Left ventricle myocardium inferior (tissue), 1 donor: ENCODE results near the gene UMODL1. TPM values are rescaled to one million over a fixed set of nuclear protein-coding genes. Genes with fewer than 3 reads are reported as not detected.

Experiments
- DNase-seq: peaks from one replicate; pipeline ENCODE4 v3.0.0-alpha.2; 2020
- H3K27ac ChIP-seq: fragments of 200-600 bp; replicated peaks from 2 replicates; pipeline ENCODE4 v1.8.0; 2021
- H3K27me3 ChIP-seq: fragments of 200-600 bp; 2 replicates; pipeline ENCODE4 v1.8.0; 2021; ENCODE audit warnings: low read depth
- H3K36me3 ChIP-seq: fragments of 200-600 bp; 2 replicates; pipeline ENCODE4 v1.8.0; 2021
- H3K4me1 ChIP-seq: fragments of 200-600 bp; 2 replicates; pipeline ENCODE4 v1.8.0; 2021
- H3K4me3 ChIP-seq: fragments of 200-600 bp; 2 replicates; pipeline ENCODE4 v1.8.0; 2021; ENCODE audit warnings: mild to moderate bottlenecking, moderate library complexity
- H3K9me3 ChIP-seq: fragments of 200-600 bp; replicated peaks from 2 replicates; pipeline ENCODE4 v1.8.0; 2021
- intact Hi-C: fragments of 100-400 bp; cut with micrococcal nuclease; formaldehyde crosslinking; loops from one replicate; pipeline ENCODE4 v1.11.0; 2022
- total RNA-seq: library from RNA; stranded (reverse); fragmentation: NEBNext Ultra II Directional; extraction: Animal tissue kit (Norgen Biotek cat#: 25700); gene quantifications from one replicate; pipeline ENCODE4 v1.2.1, GENCODE V29; 2021
- TF ChIP-seq, protein P1 (sequence below): fragments of 200-600 bp; IDR thresholded peaks from 2 replicates; pipeline ENCODE4 v1.8.0; 2021; ENCODE audit warnings: antibody characterized with exemption, mild to moderate bottlenecking, borderline replicate concordance
- donor health status: DM: no; HTN: yes; CAD: no; lungs with severe emphysema.

Gene UMODL1
- total RNA-seq, 1 donor from 2014 or later: 0.08 TPM

DNA sequence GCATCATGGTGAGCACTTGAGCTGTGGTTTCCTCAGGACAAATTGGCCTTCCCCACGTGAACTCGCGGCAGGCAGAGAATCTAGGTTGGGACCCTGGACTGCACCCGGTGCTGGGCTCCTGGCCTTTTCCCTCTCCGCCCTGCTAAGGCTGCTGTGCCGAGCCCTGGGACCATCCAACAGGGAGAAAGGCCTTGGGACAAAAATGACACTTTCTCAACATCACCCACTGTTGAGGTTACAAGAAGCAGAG is 9.2 kb upstream of the UMODL1 start:
- no peak for DNase-seq

DNA sequence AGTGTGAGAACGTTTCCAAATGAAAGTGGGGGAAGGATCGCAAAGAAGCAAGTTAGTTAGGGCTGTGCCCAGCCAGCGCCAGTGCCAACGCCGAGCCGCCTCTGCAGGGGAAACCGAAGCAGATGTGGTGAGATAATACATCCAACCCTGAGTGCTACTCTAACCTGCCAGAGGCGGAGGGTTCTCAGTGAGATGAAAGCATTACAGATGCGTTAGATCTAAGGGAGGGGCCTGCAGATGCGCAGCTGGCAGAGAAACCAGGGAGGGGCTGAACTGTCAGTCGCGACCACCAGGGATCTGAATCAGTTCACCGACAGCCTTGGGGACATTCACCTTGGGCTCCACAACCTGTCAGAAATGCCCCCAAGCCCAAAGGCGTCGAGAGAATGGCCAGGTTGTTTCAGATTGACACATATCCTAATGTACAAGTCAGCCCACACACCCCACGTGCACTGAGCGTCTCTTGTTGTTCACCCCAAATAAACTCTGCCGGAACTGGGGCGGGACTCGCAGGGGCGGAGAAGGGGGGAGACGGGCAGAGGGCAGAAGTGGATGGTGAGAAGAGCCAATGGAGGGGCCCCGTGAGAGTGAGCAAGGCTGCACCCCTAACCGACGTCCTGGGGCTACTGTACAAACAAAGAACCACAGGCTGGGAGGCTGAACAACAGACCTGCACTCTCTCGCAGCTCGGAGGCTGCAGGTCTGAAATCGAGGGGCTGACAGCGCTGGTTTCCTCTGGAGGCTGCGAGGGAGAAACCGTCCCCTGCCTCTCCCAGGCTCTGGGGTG is 8.7 kb upstream of the UMODL1 start:
- intact Hi-C loops: no loop called here
- no peak overlapping the region for H3K27ac ChIP-seq
- H3K27me3 ChIP-seq: peaks cover 92% of the 10 kb centered on the region
- no peaks in the 10 kb centered on the region for H3K9me3 ChIP-seq
- H3K4me1 ChIP-seq: peaks cover 3% of the 10 kb centered on the region
- H3K4me3 ChIP-seq: no peak overlapping the region
- no peak for DNase-seq
- H3K36me3 ChIP-seq: no peaks in the 10 kb centered on the region
- TF ChIP-seq, protein P1, sequence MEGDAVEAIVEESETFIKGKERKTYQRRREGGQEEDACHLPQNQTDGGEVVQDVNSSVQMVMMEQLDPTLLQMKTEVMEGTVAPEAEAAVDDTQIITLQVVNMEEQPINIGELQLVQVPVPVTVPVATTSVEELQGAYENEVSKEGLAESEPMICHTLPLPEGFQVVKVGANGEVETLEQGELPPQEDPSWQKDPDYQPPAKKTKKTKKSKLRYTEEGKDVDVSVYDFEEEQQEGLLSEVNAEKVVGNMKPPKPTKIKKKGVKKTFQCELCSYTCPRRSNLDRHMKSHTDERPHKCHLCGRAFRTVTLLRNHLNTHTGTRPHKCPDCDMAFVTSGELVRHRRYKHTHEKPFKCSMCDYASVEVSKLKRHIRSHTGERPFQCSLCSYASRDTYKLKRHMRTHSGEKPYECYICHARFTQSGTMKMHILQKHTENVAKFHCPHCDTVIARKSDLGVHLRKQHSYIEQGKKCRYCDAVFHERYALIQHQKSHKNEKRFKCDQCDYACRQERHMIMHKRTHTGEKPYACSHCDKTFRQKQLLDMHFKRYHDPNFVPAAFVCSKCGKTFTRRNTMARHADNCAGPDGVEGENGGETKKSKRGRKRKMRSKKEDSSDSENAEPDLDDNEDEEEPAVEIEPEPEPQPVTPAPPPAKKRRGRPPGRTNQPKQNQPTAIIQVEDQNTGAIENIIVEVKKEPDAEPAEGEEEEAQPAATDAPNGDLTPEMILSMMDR: no peak

More for the DNA sequence above, 9.2 kb upstream of the UMODL1 start:
- H3K9me3 ChIP-seq: no peaks in the 10 kb centered on the region
- peaks cover 89% of the 10 kb centered on the region for H3K27me3 ChIP-seq
- TF ChIP-seq, protein P1: no peak
- H3K27ac ChIP-seq: no peak overlapping the region
- H3K4me3 ChIP-seq: no peak overlapping the region
- H3K36me3 ChIP-seq: no peaks in the 10 kb centered on the region
- H3K4me1 ChIP-seq: peaks cover 9% of the 10 kb centered on the region
- intact Hi-C loops: no loop called here

DNA sequence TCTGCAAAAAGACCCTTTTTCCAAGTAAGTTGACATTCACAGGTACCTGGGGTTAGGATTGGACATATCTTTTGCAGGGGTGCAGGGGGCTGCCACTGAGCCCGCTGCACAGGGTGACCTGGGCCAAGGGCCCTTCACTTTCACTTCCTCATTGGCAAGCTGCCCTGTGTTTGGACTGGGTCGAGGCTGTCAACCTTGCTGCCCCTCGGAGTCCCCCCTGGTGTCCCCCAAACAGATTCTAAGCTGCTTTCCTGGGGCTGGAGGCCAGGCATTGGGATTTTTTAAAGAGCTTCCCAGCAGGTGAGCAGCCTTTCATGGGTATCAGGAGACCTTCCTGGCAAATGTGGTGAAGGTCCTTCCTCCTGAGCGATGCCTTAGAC is 7.9 kb upstream of the UMODL1 start:
- Histone ChIP-seq H3K27ac (no peak overlapping the region), H3K9me3 (no peaks in the 10 kb centered on the region), H3K36me3 (no peaks in the 10 kb centered on the region), H3K27me3 (peaks cover 99% of the 10 kb centered on the region), H3K4me1 (no peaks in the 10 kb centered on the region), H3K4me3 (no peak overlapping the region)
- TF ChIP-seq, protein P1: no peak
- intact Hi-C loops: no loop called here
- DNase-seq: no peak

DNA sequence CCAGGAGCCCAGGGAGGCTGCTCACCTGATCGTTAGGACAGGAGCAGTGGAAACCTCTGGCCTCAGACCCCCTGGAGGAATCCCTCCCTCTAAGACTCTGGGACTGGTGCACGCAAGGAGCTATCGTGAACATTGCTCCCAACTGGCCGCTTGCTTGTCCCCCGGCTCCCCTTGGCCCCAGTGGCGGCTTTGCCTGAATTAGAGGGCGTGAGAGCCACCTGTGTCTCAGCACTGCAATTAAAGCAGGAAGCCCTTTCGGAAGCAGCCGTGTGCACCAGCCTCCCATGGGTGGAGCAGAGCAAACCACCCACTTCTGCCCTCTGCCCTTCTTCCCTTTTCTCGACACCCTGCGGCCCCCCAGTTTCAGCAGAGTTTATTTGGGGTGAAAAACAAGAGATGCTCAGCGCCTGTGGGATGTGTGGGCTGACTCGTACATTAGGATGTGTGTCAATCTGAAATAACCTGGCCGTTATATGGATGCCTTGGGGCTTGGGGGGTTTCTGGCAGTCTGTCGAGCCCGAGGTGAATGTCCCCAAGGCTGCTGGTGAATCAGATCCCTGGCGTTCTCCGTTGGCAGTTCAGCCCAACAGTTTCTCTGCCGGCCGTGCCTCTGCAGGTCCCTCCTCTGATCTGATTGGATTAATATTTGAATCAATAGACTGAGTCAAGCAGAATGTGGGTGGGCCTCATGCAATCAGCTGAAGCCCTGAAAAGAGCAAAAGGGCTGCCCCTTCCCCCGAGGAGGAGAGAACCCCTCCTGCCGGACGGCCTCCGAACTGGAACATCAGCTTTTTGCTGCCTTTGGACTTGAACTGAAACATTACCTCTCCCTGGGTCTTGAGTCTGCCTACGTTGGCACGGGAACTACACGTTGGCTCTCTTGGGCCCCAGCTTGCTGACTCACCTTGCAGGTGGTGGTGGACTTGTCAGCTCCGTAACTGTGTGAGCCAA is 7.3 kb upstream of the UMODL1 start:
- H3K9me3 ChIP-seq: no peaks in the 10 kb centered on the region
- H3K36me3 ChIP-seq: no peaks in the 10 kb centered on the region
- H3K4me3 ChIP-seq: no peak overlapping the region
- H3K27me3 ChIP-seq: peaks cover 99% of the 10 kb centered on the region
- intact Hi-C loops: no loop called here
- no peak overlapping the region for H3K27ac ChIP-seq
- H3K4me1 ChIP-seq: no peaks in the 10 kb centered on the region
- no peak for DNase-seq
- TF ChIP-seq, protein P1: no peak

DNA sequence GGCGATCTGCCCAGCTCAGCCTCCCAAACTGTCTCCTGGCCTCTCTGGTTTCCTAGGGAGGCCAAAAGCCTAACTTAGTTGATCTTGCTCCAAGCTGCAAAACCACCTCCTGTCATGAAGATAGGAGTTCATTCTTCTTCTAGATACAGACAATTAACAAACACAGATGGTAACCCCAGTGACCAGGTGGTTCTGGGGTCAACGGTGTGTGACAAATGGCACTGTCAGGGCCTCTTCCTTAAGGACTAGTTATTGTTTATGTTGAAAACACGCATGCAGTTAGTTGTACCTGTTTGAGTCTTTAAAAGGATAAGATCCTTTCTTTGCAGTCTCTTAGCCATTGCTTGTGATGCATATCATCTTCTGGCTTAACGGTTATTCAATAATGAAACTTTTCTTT is 4.6 kb upstream of the UMODL1 start:
- Histone ChIP-seq H3K9me3 (no peaks in the 10 kb centered on the region), H3K27me3 (peaks cover 79% of the 10 kb centered on the region), H3K4me1 (no peaks in the 10 kb centered on the region), H3K4me3 (no peak overlapping the region), H3K36me3 (no peaks in the 10 kb centered on the region), H3K27ac (no peak overlapping the region)
- TF ChIP-seq, protein P1: no peak
- DNase-seq: no peak
- intact Hi-C loops: no loop called here
